Right lobe of liver (tissue), 4 donors: ENCODE results near the gene POLR2E.

ENCODE experiments used
- POLR2A ChIP-seq: fragments of 450-650 bp; IDR thresholded peaks from one replicate; pipeline ENCODE4 v1.6.1; 2017; ENCODE audit warnings: antibody characterized with exemption, mild to moderate bottlenecking
- TF ChIP-seq, protein P1 (sequence below), 4 donors: fragments of 200-600 bp in 3 of 4; fragments of 450-650 bp in 1 of 4; IDR thresholded peaks; one replicate each; pipeline versions ENCODE4 v1.5.1 to v1.8.0; 2016 to 2022; ENCODE audit warnings: antibody characterized with exemption in 4 of 4, mild to moderate bottlenecking in 2 of 4
- donor health status: DM: no; HTN: no; CAD: no.
- donor health status: DM: no; HTN: no; CAD: no.
- donor health status: DM: no; HTN: yes; CAD: no.

DNA sequence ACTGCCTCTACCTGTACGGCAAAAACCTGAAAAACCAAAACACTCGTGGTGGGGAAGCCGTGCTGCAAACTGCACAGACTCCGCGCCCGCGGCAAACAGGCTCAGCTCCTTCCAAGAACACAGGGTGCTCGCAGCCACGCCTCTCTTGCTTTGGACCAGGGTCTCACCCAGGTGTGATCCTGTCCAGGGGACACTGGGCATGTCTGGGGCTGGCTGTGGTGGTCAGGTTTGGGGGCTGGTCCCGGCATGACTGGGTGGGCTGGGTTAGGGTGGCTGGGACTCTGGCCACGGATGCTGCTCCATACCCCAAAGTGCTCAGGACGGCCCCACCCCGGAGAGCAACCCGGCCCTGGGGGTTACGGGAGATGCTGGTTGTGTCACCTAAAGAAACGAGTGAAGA is 22.5 kb upstream of the POLR2E start:
- TF ChIP-seq, protein P1, sequence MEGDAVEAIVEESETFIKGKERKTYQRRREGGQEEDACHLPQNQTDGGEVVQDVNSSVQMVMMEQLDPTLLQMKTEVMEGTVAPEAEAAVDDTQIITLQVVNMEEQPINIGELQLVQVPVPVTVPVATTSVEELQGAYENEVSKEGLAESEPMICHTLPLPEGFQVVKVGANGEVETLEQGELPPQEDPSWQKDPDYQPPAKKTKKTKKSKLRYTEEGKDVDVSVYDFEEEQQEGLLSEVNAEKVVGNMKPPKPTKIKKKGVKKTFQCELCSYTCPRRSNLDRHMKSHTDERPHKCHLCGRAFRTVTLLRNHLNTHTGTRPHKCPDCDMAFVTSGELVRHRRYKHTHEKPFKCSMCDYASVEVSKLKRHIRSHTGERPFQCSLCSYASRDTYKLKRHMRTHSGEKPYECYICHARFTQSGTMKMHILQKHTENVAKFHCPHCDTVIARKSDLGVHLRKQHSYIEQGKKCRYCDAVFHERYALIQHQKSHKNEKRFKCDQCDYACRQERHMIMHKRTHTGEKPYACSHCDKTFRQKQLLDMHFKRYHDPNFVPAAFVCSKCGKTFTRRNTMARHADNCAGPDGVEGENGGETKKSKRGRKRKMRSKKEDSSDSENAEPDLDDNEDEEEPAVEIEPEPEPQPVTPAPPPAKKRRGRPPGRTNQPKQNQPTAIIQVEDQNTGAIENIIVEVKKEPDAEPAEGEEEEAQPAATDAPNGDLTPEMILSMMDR (IDR thresholded peaks at IDR 0.05): no peak
- no peak for TF ChIP-seq POLR2A
